HepG2 (cell line): ENCODE results near the gene ZFP1.

Experiments used
- ATAD3A ChIP-seq: sonication (generic); formaldehyde crosslinking; IDR thresholded peaks from 2 replicates; pipeline ENCODE4 v1.4.0; 2020; ENCODE audit warnings: missing genetic modification reagents
- JUN ChIP-seq: sonication (generic); formaldehyde crosslinking; IDR thresholded peaks from 2 replicates; pipeline ENCODE4 v1.4.0; 2020; ENCODE audit warnings: mild to moderate bottlenecking, missing genetic modification reagents
- KDM1A ChIP-seq: IDR thresholded peaks from 2 replicates; pipeline ENCODE4 v1.6.1; 2016; ENCODE audit warnings: missing compliant biosample characterization
- MYNN ChIP-seq: sonication (generic); formaldehyde crosslinking; IDR thresholded peaks from 2 replicates; pipeline ENCODE4 v1.4.0; 2020; ENCODE audit warnings: mild to moderate bottlenecking, low read depth, missing genetic modification reagents
- NCOA5 ChIP-seq: sonication (generic); formaldehyde crosslinking; IDR thresholded peaks from 2 replicates; pipeline ENCODE4 v1.4.0; 2020; ENCODE audit warnings: missing genetic modification reagents
- NFIC ChIP-seq: IDR thresholded peaks from 2 replicates; pipeline ENCODE4 v1.6.1; 2012; ENCODE audit warnings: mild to moderate bottlenecking, low read length, inconsistent platforms

- TF ChIP-seq NFIC: no peak
- 0 out of 2 replicates have a peak, but pooled peaks have one; percentile 61 for TF ChIP-seq JUN
- TF ChIP-seq MYNN (CRISPR knock-in tag): peak; percentile 37; the same call in 1 of the 2 replicates
- TF ChIP-seq KDM1A (CRISPR knock-in tag): no peak
- no peak for TF ChIP-seq ATAD3A
- no peak for TF ChIP-seq NCOA5 (CRISPR knock-in tag)
Measured at GRCh38 chr16:75110637-75111513, 37.4 kb upstream of the ZFP1 start.
